Endothelial cell of umbilical vein (primary cell): ENCODE results near the gene EYS. TPM values are rescaled to one million over a fixed set of nuclear protein-coding genes. Genes with fewer than 3 reads are reported as not detected.

Experiments used
- BruUV-seq: library from RNA; stranded (reverse); fragments of 400-500 nt; replicated peaks from 2 replicates; lab custom pipeline; 2021; lab: Mats Ljungman, UMichigan
- CTCF ChIA-PET: fragments of 300-600, 350-600 bp; sonication (Branson Sonifier 250); formaldehyde crosslinking; loops from one replicate; lab custom pipeline; 2021; ENCODE audit warnings: antibody characterized with exemption, inconsistent platforms; lab: Charles Lee
- POLR2A ChIA-PET: fragments of 300-600, 350-600 bp; sonication (Branson Sonifier 250); formaldehyde crosslinking; loops from one replicate; lab custom pipeline; 2021; ENCODE audit warnings: antibody characterized with exemption, inconsistent platforms; lab: Charles Lee
- DNase-seq: peaks from one replicate; pipeline ENCODE4 v3.0.0-alpha.2; 2011; ENCODE audit warnings: low read depth, low spot score
- FAIRE-seq: peaks from 2 replicates; lab custom pipeline; 2011; peaks lifted over from hg19 to GRCh38; lab: Jason Lieb, UNC
- H2AFZ ChIP-seq: 2 replicates; pipeline ENCODE4 v1.6.0; 2012; ENCODE audit warnings: low read depth, low read length, control low read depth, inconsistent platforms
- H3K27ac ChIP-seq: 2 replicates; pipeline ENCODE4 v1.5.1; 2011; ENCODE audit warnings: low read depth, mild to moderate bottlenecking, control low read depth, low read length, moderate library complexity; ENCODE audit not compliant: insufficient read depth
- H3K27me3 ChIP-seq, 2 experiments: 2 replicates each; pipeline versions ENCODE4 v1.6.0 to v1.6.1; 2011; ENCODE audit warnings: low read length in 2 of 2, mixed read lengths in 1 of 2; ENCODE audit not compliant: control insufficient read depth in 2 of 2, insufficient read depth in 2 of 2
- H3K36me3 ChIP-seq, 2 experiments: 2 replicates in 1 of 2; 3 replicates in 1 of 2; pipeline ENCODE4 v1.5.1; 2011; ENCODE audit warnings: low read length in 2 of 2, mild to moderate bottlenecking in 1 of 2, moderate library complexity in 1 of 2; ENCODE audit not compliant: control insufficient read depth in 2 of 2, insufficient read depth in 2 of 2; ENCODE audit errors: extremely low read depth in 1 of 2
- H3K4me1 ChIP-seq: 3 replicates; pipeline ENCODE4 v1.5.1; 2011; ENCODE audit warnings: mild to moderate bottlenecking, low read length; ENCODE audit not compliant: control insufficient read depth, insufficient read depth; ENCODE audit errors: extremely low read depth
- H3K4me2 ChIP-seq: 2 replicates; pipeline ENCODE4 v1.6.1; 2011; ENCODE audit warnings: low read length, control low read depth, mixed read lengths; ENCODE audit not compliant: insufficient read depth
- H3K4me3 ChIP-seq, 3 experiments: fragments of 200-600 bp in 1 of 3; sonication (generic), shearing (Covaris generic) in 1 of 3; replicated peaks in 1 of 3; 2 replicates each; pipeline ENCODE4 v1.5.1; 2011 to 2016; ENCODE audit warnings: control low read depth in 3 of 3, low read length in 3 of 3, mild to moderate bottlenecking in 2 of 3, inconsistent platforms in 1 of 3, low read depth in 1 of 3, moderate library complexity in 1 of 3; ENCODE audit not compliant: insufficient read depth in 1 of 3
- H3K79me2 ChIP-seq: 2 replicates; pipeline ENCODE4 v1.6.0; 2012; ENCODE audit warnings: low read length, inconsistent platforms; ENCODE audit not compliant: control insufficient read depth, insufficient read depth
- H3K9ac ChIP-seq: replicated peaks from 2 replicates; pipeline ENCODE3; 2011; ENCODE audit warnings: low read length, control low read depth; ENCODE audit not compliant: insufficient read depth; ENCODE audit errors: extremely low read depth
- H3K9me1 ChIP-seq: replicated peaks from 3 replicates; pipeline ENCODE4 v1.6.0; 2011; ENCODE audit warnings: mild to moderate bottlenecking, low read length; ENCODE audit not compliant: control insufficient read depth, insufficient read depth; ENCODE audit errors: extremely low read depth
- H3K9me3 ChIP-seq: replicated peaks from 2 replicates; pipeline ENCODE4 v1.5.1; 2012; ENCODE audit warnings: low read length, inconsistent platforms; ENCODE audit not compliant: control insufficient read depth, insufficient read depth
- H4K20me1 ChIP-seq: replicated peaks from 2 replicates; pipeline ENCODE3; 2011; ENCODE audit warnings: mild to moderate bottlenecking, low read length; ENCODE audit not compliant: control insufficient read depth, insufficient read depth; ENCODE audit errors: extremely low read depth
- EZH2 ChIP-seq: IDR thresholded peaks from 2 replicates; pipeline ENCODE4 v1.6.1; 2012; ENCODE audit warnings: borderline replicate concordance, low read depth, mild to moderate bottlenecking, moderate library complexity, low read length, inconsistent platforms; ENCODE audit not compliant: severe bottlenecking
- FOS ChIP-seq: IDR thresholded peaks from 2 replicates; pipeline ENCODE4 v1.6.1; 2011; ENCODE audit warnings: mild to moderate bottlenecking, low read length, moderate library complexity, borderline replicate concordance; ENCODE audit not compliant: insufficient read depth
- GATA2 ChIP-seq: IDR thresholded peaks from 2 replicates; pipeline ENCODE4 v1.7.0; 2011; ENCODE audit warnings: low read depth, mild to moderate bottlenecking, moderate library complexity, mixed read lengths, low read length; ENCODE audit not compliant: insufficient read length, insufficient read depth
- JUN ChIP-seq: IDR thresholded peaks from 2 replicates; pipeline ENCODE4 v1.6.1; 2011; ENCODE audit warnings: borderline replicate concordance, low read depth; ENCODE audit not compliant: insufficient read length, insufficient read depth
- MAX ChIP-seq: IDR thresholded peaks from 2 replicates; pipeline ENCODE4 v1.6.1; 2011; ENCODE audit not compliant: insufficient read depth, insufficient read length
- MYC ChIP-seq: IDR thresholded peaks from one replicate; pipeline ENCODE4 v1.6.1; 2011; ENCODE audit warnings: mild to moderate bottlenecking, low read depth, low read length
- POLR2A ChIP-seq: IDR thresholded peaks from 2 replicates; pipeline ENCODE4 v1.6.1; 2012; ENCODE audit warnings: low read depth, mild to moderate bottlenecking, control low read depth, low read length
- POLR2AphosphoS5 ChIP-seq: IDR thresholded peaks from 2 replicates; pipeline ENCODE4 v1.6.1; 2012; ENCODE audit warnings: low read depth, mild to moderate bottlenecking, control low read depth, low read length, moderate library complexity; ENCODE audit not compliant: insufficient read depth
- dilution Hi-C: fragments of 300-500 bp; cut with MboI; formaldehyde crosslinking; loops from one replicate; pipeline ENCODE4 v1.15.0; 2019; ENCODE audit warnings: low sequenced_read_pairs; ENCODE audit not compliant: extremely low pct_ligation_motif_present
- intact Hi-C: fragments of 100-400 bp; cut with micrococcal nuclease; formaldehyde crosslinking; loops from one replicate; pipeline ENCODE4 v1.10.0; 2022
- polyA plus RNA-seq, 4 experiments: library from polyadenylated mRNA; depleted of rRNA in 3 of 4; stranded (reverse) in 3 of 4; unstranded in 1 of 4; fragments of >200 nt; gene quantifications; 2 replicates each; pipeline versions ENCODE4 v1.2.1 to v1.2.3, GENCODE V29; 2011 to 2012; ENCODE audit warnings: missing spikeins in 1 of 4
- total RNA-seq: library from RNA; stranded (reverse); gene quantifications from 2 replicates; pipeline ENCODE4 v1.2.3, GENCODE V29; 2021
- TF ChIP-seq, protein P1 (sequence below), 2 donors: IDR thresholded peaks; 1 replicate in 1 of 2; 2 replicates in 1 of 2; pipeline ENCODE4 v1.5.1; 2011; ENCODE audit warnings: low read length in 2 of 2, mild to moderate bottlenecking in 2 of 2, moderate library complexity in 2 of 2, control low read depth in 1 of 2, inconsistent platforms in 1 of 2, low read depth in 1 of 2; ENCODE audit not compliant: insufficient read depth in 1 of 2; ENCODE audit errors: extremely low read depth in 1 of 2

The EYS gene
- total and polyA plus RNA-seq, 2 donors (not counting 3 experiments of a cell fraction or from before 2014, with no cell fraction given), result 0.01 to 0.27 TPM

DNA sequence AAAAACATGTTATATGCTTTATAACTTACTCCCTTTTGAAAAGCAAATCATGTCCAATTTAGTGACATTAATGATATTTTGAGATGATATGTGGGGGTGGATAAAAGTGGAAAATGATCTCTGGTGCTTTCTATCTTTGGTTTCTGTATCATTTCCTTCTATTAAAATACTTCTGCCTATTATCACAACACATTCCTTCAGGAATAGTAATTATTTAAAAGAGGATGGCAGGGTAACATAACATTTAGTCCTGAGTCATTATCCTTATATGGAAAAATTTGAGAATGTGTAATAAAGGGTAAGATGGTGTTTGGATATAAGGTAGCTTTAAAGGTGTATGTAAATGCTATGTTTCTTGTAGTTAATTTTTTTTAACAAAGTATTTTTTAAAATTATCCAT lies 1413.7 kb downstream of the EYS start:
- intact Hi-C loops (no loop called here), dilution Hi-C loops (no loop called here)
- H3K27ac ChIP-seq, result no peak overlapping the region
- H3K4me2 ChIP-seq, result no peak overlapping the region
- no peak for TF ChIP-seq GATA2
- no peak for TF ChIP-seq EZH2
- no peak for TF ChIP-seq JUN
- peak; percentile 28 for TF ChIP-seq FOS
- CTCF ChIA-PET, result no interaction called here
- H3K9ac ChIP-seq, result no peak overlapping the region
- H3K36me3 ChIP-seq, result no peaks in the 10 kb centered on the region
- no peaks in the 10 kb centered on the region for H4K20me1 ChIP-seq
- POLR2A ChIA-PET, result no interaction called here
- H3K4me3 ChIP-seq, result no peak overlapping the region
- no peaks in the 10 kb centered on the region for H3K9me1 ChIP-seq
- H3K4me1 ChIP-seq, result no peaks in the 10 kb centered on the region
- FAIRE-seq (no peak), DNase-seq (no peak)
- no peak overlapping the region for H2AFZ ChIP-seq
- no peaks in the 10 kb centered on the region for H3K9me3 ChIP-seq
- BruUV-seq, result no TSS peak
- no peaks in the 10 kb centered on the region for H3K27me3 ChIP-seq
- no peaks in the 10 kb centered on the region for H3K79me2 ChIP-seq

DNA sequence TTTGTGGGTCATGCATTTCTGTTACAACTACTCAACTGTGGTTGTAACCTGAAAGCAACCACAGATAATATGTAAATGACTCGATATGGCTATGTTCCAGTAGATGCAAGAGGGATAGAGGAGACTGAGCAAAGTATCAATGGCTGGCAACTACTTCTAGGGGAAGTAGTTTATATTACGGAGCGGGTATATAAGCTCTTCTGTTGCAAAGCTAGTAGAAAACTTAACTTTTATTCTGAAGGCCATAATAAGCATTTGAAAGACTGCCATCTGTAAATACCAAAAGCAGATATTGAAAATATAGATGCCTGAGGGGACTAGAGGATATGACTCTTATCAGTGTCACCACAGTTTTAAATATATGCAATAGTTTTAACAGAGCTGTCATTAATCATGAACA lies 1416.2 kb downstream of the EYS start:
- intact Hi-C loops, result no loop called here
- no TSS peak for BruUV-seq
- dilution Hi-C loops, result no loop called here
- no peak for DNase-seq
- TF ChIP-seq EZH2 (no peak), GATA2 (no peak), POLR2A (no peak), MAX (no peak), FOS (no peak), JUN (no peak), POLR2AphosphoS5 (no peak), MYC (no peak)
- TF ChIP-seq, protein P1, sequence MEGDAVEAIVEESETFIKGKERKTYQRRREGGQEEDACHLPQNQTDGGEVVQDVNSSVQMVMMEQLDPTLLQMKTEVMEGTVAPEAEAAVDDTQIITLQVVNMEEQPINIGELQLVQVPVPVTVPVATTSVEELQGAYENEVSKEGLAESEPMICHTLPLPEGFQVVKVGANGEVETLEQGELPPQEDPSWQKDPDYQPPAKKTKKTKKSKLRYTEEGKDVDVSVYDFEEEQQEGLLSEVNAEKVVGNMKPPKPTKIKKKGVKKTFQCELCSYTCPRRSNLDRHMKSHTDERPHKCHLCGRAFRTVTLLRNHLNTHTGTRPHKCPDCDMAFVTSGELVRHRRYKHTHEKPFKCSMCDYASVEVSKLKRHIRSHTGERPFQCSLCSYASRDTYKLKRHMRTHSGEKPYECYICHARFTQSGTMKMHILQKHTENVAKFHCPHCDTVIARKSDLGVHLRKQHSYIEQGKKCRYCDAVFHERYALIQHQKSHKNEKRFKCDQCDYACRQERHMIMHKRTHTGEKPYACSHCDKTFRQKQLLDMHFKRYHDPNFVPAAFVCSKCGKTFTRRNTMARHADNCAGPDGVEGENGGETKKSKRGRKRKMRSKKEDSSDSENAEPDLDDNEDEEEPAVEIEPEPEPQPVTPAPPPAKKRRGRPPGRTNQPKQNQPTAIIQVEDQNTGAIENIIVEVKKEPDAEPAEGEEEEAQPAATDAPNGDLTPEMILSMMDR (IDR thresholded peaks at IDR 0.05; ENCODE audit: extremely low read depth in 1 of 2, insufficient read depth in 1 of 2, low read depth in 1 of 2, low read length in 2 of 2), result no peak
- H3K9me1 ChIP-seq, result no peaks in the 10 kb centered on the region
- ChIA-PET POLR2A (no interaction called here), CTCF (interaction anchor here (1.6 kb wide), 1 partner anchor 442 kb away, joined by 3 read pairs; no protein-coding TSS in a partner anchor)
- H3K79me2 ChIP-seq, result no peaks in the 10 kb centered on the region
- no peak for FAIRE-seq
- no peaks in the 10 kb centered on the region for H3K27me3 ChIP-seq
- no peak overlapping the region for H3K9ac ChIP-seq
- H3K4me1 ChIP-seq, result no peaks in the 10 kb centered on the region
- H4K20me1 ChIP-seq, result no peaks in the 10 kb centered on the region
- H3K36me3 ChIP-seq, result no peaks in the 10 kb centered on the region
- H3K9me3 ChIP-seq, result no peaks in the 10 kb centered on the region
- H2AFZ ChIP-seq, result no peak overlapping the region
- H3K27ac ChIP-seq, result no peak overlapping the region
- H3K4me2 ChIP-seq, result no peak overlapping the region
- no peak overlapping the region for H3K4me3 ChIP-seq
